Measurements from ENCODE around the gene RELB. TPM values are rescaled to one million over a fixed set of nuclear protein-coding genes. Genes with fewer than 3 reads are reported as not detected.

The RELB gene
- total RNA-seq, 2 donors from 2014 or later, result 41.4 to 52.0 TPM

DNA sequence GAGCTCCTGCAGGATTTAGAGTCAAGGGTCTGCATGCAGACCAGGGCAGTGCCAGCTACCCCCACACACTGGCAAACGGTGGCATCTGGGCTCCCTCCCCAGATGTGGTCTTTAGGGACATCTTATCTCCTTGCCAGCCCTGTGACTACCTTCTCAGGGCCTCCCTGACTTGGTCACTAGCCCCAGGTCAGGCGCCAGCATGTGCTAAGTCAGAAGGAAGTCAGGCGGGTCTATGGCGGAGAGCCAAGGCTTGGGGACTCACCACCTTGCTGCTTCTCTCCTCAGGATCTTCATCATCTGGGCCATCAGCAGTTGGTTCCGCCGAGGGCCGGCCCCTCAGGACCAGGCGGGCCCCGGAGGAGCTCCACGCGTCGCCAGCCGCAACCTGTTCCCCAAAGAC is 28.5 kb upstream of the RELB start:
- Mint-ChIP-seq H3K27me3 (no peaks in the 10 kb centered on the region), H3K27ac (no peak overlapping the region), H3K4me3 (no peak overlapping the region), H3K4me1 (peaks cover 3% of the 10 kb centered on the region), H3K36me3 (ENCODE audit: low read depth) (peaks cover 68% of the 10 kb centered on the region), H3K9me3 (no peaks in the 10 kb centered on the region)
- ATAC-seq (replicated peaks), result no peak

- Mint-ChIP-seq H3K27ac (peak overlapping the region; percentile 26), H3K27me3 (no peaks in the 10 kb centered on the region), H3K36me3 (ENCODE audit: low read depth) (peaks cover 73% of the 10 kb centered on the region), H3K4me1 (no peaks in the 10 kb centered on the region), H3K4me3 (no peak overlapping the region), H3K9me3 (no peaks in the 10 kb centered on the region)
- ATAC-seq (replicated peaks), result no peak
Measured at GRCh38 chr19:44973982-44974735, 27.1 kb upstream of the RELB start.

DNA sequence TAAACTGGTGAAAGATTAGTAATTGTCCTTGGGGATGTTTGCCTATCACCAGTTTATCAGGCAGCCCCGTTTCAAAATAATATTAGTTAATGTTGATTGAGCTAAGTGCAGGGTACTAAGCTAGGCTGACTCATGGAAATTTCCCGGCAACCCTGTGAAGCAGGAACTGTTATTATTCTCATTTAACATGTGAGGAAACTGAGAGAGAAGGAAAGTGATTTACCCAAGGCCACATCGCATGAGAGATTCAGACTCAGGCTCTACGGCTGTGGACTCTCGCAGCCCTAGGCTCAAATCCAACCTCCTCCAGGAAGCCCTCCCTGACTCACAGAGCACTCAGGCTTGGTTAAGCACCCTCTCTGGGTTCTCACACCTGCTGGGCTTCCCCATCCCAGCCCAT is 26.4 kb upstream of the RELB start:
- ATAC-seq (replicated peaks), result peak; percentile 28
- no peak overlapping the region for H3K27ac Mint-ChIP-seq
- H3K9me3 Mint-ChIP-seq, result no peaks in the 10 kb centered on the region

DNA sequence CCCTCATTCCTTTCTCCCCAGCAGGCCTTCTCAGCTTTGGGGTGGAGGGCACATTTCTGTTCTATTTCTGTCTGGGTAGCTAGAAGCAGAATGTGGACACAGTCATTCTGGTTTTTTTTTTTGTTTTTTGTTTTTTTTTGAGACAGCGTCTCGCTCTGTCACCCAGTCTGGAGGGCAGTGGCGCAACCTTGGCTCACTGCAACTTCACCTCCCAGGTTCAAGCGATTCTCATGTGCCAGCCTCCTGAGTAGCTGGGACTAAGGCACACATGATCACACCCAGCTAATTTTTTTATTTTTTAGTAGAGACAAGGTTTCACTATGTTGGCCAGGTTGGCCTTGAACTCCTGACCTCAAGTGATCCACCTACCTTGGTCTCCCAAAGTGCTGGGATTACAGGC is 25.8 kb upstream of the RELB start:
- no peak overlapping the region for H3K27ac Mint-ChIP-seq
- no peaks in the 10 kb centered on the region for H3K27me3 Mint-ChIP-seq
- no peaks in the 10 kb centered on the region for H3K9me3 Mint-ChIP-seq
- peaks cover 78% of the 10 kb centered on the region for H3K36me3 Mint-ChIP-seq (ENCODE audit: low read depth)
- H3K4me1 Mint-ChIP-seq, result no peaks in the 10 kb centered on the region
- no peak overlapping the region for H3K4me3 Mint-ChIP-seq
- no peak for ATAC-seq (replicated peaks)

More for the DNA sequence above, 26.4 kb upstream of the RELB start:
- H3K27me3 Mint-ChIP-seq, result no peaks in the 10 kb centered on the region
- no peak overlapping the region for H3K4me3 Mint-ChIP-seq
- H3K4me1 Mint-ChIP-seq, result no peaks in the 10 kb centered on the region
- peaks cover 79% of the 10 kb centered on the region for H3K36me3 Mint-ChIP-seq (ENCODE audit: low read depth)

DNA sequence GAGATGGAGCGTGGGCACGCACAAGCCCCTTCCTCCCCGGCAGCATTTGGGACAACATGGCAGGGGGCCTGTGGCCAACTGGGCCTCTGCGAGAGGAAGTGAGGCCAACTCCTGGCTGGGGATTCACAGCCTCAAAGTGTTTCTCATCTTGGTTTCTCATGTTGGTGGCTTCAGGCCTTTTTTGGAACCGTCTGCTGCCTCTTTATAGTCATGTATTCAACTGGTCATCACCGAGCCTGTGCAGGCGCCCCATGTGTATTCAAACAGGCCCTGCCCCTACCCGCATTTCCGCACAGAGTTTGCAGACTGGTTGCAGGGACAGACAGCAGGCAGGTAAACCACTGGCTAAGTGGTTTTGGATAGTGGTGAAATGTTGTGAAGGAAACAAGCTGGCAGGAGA is 17.3 kb upstream of the RELB start:
- H3K9me3 Mint-ChIP-seq, result no peaks in the 10 kb centered on the region
- no peak overlapping the region for H3K27ac Mint-ChIP-seq
- peaks cover 75% of the 10 kb centered on the region for H3K36me3 Mint-ChIP-seq (ENCODE audit: low read depth)
- H3K4me1 Mint-ChIP-seq, result no peaks in the 10 kb centered on the region
- no peaks in the 10 kb centered on the region for H3K27me3 Mint-ChIP-seq
- no peak overlapping the region for H3K4me3 Mint-ChIP-seq
- no peak for ATAC-seq (replicated peaks)

GRCh38 chr19:44985445-44985844 is 15.8 kb upstream of the RELB start:
- no peak overlapping the region for H3K27ac Mint-ChIP-seq
- no peak overlapping the region for H3K4me3 Mint-ChIP-seq
- no peaks in the 10 kb centered on the region for H3K9me3 Mint-ChIP-seq
- ATAC-seq (replicated peaks), result no peak
- peaks cover 66% of the 10 kb centered on the region for H3K36me3 Mint-ChIP-seq (ENCODE audit: low read depth)
- H3K4me1 Mint-ChIP-seq, result no peaks in the 10 kb centered on the region
- no peaks in the 10 kb centered on the region for H3K27me3 Mint-ChIP-seq

DNA sequence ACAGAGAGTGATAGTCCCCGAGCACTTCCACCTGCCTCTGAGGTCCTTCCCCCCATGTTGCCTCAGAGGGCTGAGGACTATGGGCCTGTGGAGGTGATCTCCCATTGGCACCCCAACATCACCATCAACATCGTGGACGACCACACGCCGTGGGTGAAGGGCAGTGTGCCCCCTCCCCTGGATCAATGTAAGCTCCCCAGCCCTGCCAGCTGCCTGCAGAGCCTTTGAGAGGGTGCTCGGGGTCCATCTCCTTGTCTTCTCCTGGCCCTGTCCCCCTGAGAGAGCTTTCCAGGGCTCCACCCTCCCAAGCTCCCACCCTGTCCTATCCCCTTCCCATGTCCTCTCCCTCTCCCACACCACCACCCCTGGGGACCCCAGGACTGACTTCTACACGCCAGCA is 14.9 kb upstream of the RELB start:
- no peak for ATAC-seq (replicated peaks)
- Mint-ChIP-seq H3K27ac (no peak overlapping the region), H3K4me1 (no peaks in the 10 kb centered on the region), H3K4me3 (no peak overlapping the region), H3K27me3 (no peaks in the 10 kb centered on the region), H3K36me3 (ENCODE audit: low read depth) (peaks cover 69% of the 10 kb centered on the region), H3K9me3 (no peaks in the 10 kb centered on the region)

DNA sequence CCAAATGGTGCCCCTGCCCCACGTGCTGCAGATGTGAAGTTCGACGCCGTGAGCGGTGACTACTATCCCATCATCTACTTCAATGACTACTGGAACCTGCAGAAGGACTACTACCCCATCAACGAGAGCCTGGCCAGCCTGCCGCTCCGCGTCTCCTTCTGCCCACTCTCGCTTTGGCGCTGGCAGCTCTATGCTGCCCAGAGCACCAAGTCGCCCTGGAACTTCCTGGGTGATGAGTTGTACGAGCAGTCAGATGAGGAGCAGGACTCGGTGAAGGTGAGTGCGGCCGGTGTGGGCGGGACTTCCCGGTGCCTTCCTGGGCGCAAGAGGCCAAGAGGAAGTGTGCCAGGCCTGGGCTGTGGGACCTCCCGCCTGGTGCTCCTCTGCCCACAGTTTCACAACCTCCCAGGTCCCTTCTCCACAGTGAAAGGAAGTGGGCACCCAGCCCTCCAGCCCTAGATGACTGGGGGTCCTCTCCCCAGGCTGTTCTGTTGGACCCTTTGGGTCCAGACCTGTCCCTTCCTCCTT is 14.1 kb upstream of the RELB start:
- peaks cover 71% of the 10 kb centered on the region for H3K36me3 Mint-ChIP-seq (ENCODE audit: low read depth)
- H3K27me3 Mint-ChIP-seq, result no peaks in the 10 kb centered on the region
- ATAC-seq (replicated peaks), result no peak
- H3K4me1 Mint-ChIP-seq, result no peaks in the 10 kb centered on the region
- no peak overlapping the region for H3K27ac Mint-ChIP-seq
- H3K4me3 Mint-ChIP-seq, result no peak overlapping the region
- no peaks in the 10 kb centered on the region for H3K9me3 Mint-ChIP-seq

DNA sequence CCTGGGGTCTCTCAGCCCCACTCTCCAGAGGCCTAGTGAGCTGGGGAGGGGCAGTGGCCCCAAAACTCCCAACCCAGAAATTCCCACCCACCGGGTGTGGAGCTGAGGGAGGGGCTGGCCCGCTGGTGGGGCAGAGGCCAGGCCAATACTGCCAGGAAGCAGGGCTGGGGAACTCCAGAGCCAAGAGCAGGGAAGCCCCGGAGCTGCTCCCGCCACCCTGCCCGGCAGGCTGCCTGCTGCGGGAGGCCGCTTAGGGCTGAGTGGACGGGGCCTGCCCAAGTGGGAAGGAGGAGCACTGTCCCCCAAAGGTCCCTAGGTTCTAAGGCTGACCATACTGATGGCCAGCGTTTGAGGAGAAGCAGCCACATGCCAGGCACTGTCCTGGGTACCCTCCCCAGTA is 13.0 kb upstream of the RELB start:
- H3K4me1 Mint-ChIP-seq, result no peaks in the 10 kb centered on the region
- H3K36me3 Mint-ChIP-seq (ENCODE audit: low read depth), result peaks cover 63% of the 10 kb centered on the region
- H3K4me3 Mint-ChIP-seq, result no peak overlapping the region
- no peaks in the 10 kb centered on the region for H3K9me3 Mint-ChIP-seq
- no peak overlapping the region for H3K27ac Mint-ChIP-seq
- H3K27me3 Mint-ChIP-seq, result no peaks in the 10 kb centered on the region
- ATAC-seq (replicated peaks), result no peak

- Mint-ChIP-seq H3K36me3 (ENCODE audit: low read depth) (peaks cover 62% of the 10 kb centered on the region), H3K4me1 (no peaks in the 10 kb centered on the region), H3K9me3 (no peaks in the 10 kb centered on the region), H3K4me3 (no peak overlapping the region), H3K27me3 (no peaks in the 10 kb centered on the region), H3K27ac (no peak overlapping the region)
- peak; percentile 78 for ATAC-seq (replicated peaks)
Measured at GRCh38 chr19:44988896-44989556, 12.2 kb upstream of the RELB start.

GRCh38 chr19:44990459-44990858 is 10.8 kb upstream of the RELB start:
- Mint-ChIP-seq H3K27ac (no peak overlapping the region), H3K4me3 (no peak overlapping the region), H3K36me3 (ENCODE audit: low read depth) (peaks cover 48% of the 10 kb centered on the region), H3K27me3 (no peaks in the 10 kb centered on the region), H3K9me3 (no peaks in the 10 kb centered on the region), H3K4me1 (no peaks in the 10 kb centered on the region)
- no peak for ATAC-seq (replicated peaks)

DNA sequence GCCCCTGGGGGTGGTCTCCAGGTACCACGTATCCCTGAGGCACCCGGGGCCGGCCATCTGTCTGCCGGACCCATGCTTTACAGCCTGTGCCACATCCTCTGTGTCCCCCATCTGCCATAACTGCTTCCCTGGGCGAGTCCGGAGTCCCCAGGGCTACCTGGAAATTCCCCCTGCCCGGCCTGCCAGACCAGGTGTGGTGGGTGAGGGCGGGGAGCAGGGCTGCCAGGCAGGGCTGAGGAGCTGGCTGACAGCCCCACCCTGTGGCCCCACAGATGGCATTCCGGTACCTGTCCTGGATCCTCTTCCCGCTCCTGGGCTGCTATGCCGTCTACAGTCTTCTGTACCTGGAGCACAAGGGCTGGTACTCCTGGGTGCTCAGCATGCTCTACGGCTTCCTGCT is 10.3 kb upstream of the RELB start:
- Mint-ChIP-seq H3K27ac (no peak overlapping the region), H3K27me3 (no peaks in the 10 kb centered on the region), H3K36me3 (ENCODE audit: low read depth) (peaks cover 42% of the 10 kb centered on the region), H3K4me1 (no peaks in the 10 kb centered on the region), H3K4me3 (no peak overlapping the region), H3K9me3 (no peaks in the 10 kb centered on the region)
- ATAC-seq (replicated peaks), result no peak

- Mint-ChIP-seq H3K27me3 (no peaks in the 10 kb centered on the region), H3K36me3 (ENCODE audit: low read depth) (peaks cover 28% of the 10 kb centered on the region), H3K27ac (no peak overlapping the region), H3K4me1 (no peaks in the 10 kb centered on the region), H3K4me3 (no peak overlapping the region), H3K9me3 (no peaks in the 10 kb centered on the region)
- ATAC-seq (replicated peaks), result no peak
Measured at GRCh38 chr19:44992336-44993163, 8.7 kb upstream of the RELB start.

DNA sequence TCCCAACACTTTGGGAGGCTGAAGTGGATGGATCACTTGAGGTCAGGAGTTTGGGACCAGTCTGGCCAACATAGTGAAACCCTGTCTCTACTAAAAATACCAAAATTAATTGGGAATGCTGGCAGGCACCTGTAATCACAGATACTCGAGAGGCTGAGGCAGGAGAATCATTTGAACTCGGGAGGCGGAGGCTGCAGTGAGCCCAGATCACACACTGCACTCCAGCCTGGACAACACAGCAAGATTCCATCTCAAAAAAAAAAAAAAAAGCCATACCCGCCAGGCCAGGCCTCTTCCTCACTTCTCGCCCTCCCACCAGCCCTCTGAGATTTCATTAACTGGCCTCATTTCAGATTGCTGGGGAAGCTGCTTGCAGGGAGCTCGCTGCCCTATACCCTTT is 7.7 kb upstream of the RELB start:
- Mint-ChIP-seq H3K4me3 (no peak overlapping the region), H3K36me3 (ENCODE audit: low read depth) (peaks cover 22% of the 10 kb centered on the region), H3K27me3 (no peaks in the 10 kb centered on the region), H3K27ac (no peak overlapping the region), H3K4me1 (no peaks in the 10 kb centered on the region), H3K9me3 (no peaks in the 10 kb centered on the region)
- ATAC-seq (replicated peaks), result no peak

Measured in activated T-helper 17 cell treated with anti-CD3 and anti-CD28 coated beads, Interleukin-2, amount 50 U/mL, for 72 hours (primary cell).